Neutrophil (primary cell): ENCODE measurements around the gene ALDH3A2.

Experiments used
- H3K27ac ChIP-seq: fragments of 200-600 bp; sonication (generic); 2 replicates; pipeline ENCODE4 v1.5.1; 2016; ENCODE audit warnings: mild to moderate bottlenecking, moderate library complexity
- H3K27me3 ChIP-seq: fragments of 200-600 bp; sonication (generic); 2 replicates; pipeline ENCODE4 v1.6.0; 2016; ENCODE audit warnings: mild to moderate bottlenecking
- H3K36me3 ChIP-seq: fragments of 200-600 bp; sonication (generic); 2 replicates; pipeline ENCODE4 v1.5.1; 2017
- H3K4me1 ChIP-seq, 2 experiments: fragments of 200-600 bp in 1 of 2; sonication (generic) in 1 of 2; 1 replicate in 1 of 2; 2 replicates in 1 of 2; pipeline versions ENCODE4 v1.5.1 to v1.6.1; 2013 to 2016; ENCODE audit warnings: low read depth in 1 of 2, low read length in 1 of 2, mild to moderate bottlenecking in 1 of 2, moderate library complexity in 1 of 2; ENCODE audit not compliant: control insufficient read depth in 1 of 2, insufficient read depth in 1 of 2
- H3K4me3 ChIP-seq, 2 experiments: fragments of 200-600 bp in 1 of 2; sonication (generic) in 1 of 2; 1 replicate in 1 of 2; 2 replicates in 1 of 2; pipeline ENCODE4 v1.5.1; 2013 to 2016; ENCODE audit warnings: low read depth in 1 of 2, low read length in 1 of 2, mild to moderate bottlenecking in 1 of 2, moderate library complexity in 1 of 2
- H3K9me3 ChIP-seq: fragments of 200-600 bp; sonication (generic); 2 replicates; pipeline ENCODE4 v1.5.1; 2016
- CTCF ChIP-seq: fragments of 200-600 bp; sonication (generic); IDR thresholded peaks from 2 replicates; pipeline ENCODE4 v1.5.1; 2016; ENCODE audit warnings: antibody characterized with exemption

ALDH3A2 gene

GRCh38 chr17:19651451-19652238 is 3.1 kb downstream of the ALDH3A2 start:
- no peak overlapping the region for H3K27ac ChIP-seq
- no peak overlapping the region for H3K4me3 ChIP-seq
- H3K27me3 ChIP-seq: no peaks in the 10 kb centered on the region
- H3K36me3 ChIP-seq: peaks cover 32% of the 10 kb centered on the region
- no peak for TF ChIP-seq CTCF
- H3K4me1 ChIP-seq: peaks cover 16% of the 10 kb centered on the region in 2 experiments
- H3K9me3 ChIP-seq: no peaks in the 10 kb centered on the region

- no peak overlapping the region for H3K4me3 ChIP-seq
- peaks cover 41% of the 10 kb centered on the region for H3K36me3 ChIP-seq
- peaks cover 15% of the 10 kb centered on the region in 2 experiments for H3K4me1 ChIP-seq
- H3K27me3 ChIP-seq: no peaks in the 10 kb centered on the region
- no peak overlapping the region for H3K27ac ChIP-seq
- TF ChIP-seq CTCF: no peak
- H3K9me3 ChIP-seq: no peaks in the 10 kb centered on the region
Observed at GRCh38 chr17:19652595-19652994, 4.0 kb downstream of the ALDH3A2 start.

GRCh38 chr17:19654342-19654886 is 5.9 kb downstream of the ALDH3A2 start:
- no peak overlapping the region for H3K4me3 ChIP-seq
- peaks cover 3 to 7% of the 10 kb centered on the region in 2 experiments for H3K4me1 ChIP-seq
- H3K36me3 ChIP-seq: peaks cover 50% of the 10 kb centered on the region
- TF ChIP-seq CTCF: no peak
- H3K27me3 ChIP-seq: no peaks in the 10 kb centered on the region
- H3K27ac ChIP-seq: no peak overlapping the region
- no peaks in the 10 kb centered on the region for H3K9me3 ChIP-seq

GRCh38 chr17:19654896-19655295 is 6.3 kb downstream of the ALDH3A2 start:
- Histone ChIP-seq H3K27me3 (no peaks in the 10 kb centered on the region), H3K27ac (no peak overlapping the region), H3K4me1 (peaks cover 0 to 7% of the 10 kb centered on the region in 2 experiments), H3K9me3 (no peaks in the 10 kb centered on the region), H3K36me3 (peaks cover 51% of the 10 kb centered on the region), H3K4me3 (no peak overlapping the region)
- no peak for TF ChIP-seq CTCF

- Histone ChIP-seq H3K4me1 (peaks cover 0 to 2% of the 10 kb centered on the region in 2 experiments), H3K27ac (no peak overlapping the region), H3K36me3 (peaks cover 64% of the 10 kb centered on the region), H3K27me3 (no peaks in the 10 kb centered on the region), H3K4me3 (no peak overlapping the region), H3K9me3 (no peaks in the 10 kb centered on the region)
- TF ChIP-seq CTCF: no peak
Observed at GRCh38 chr17:19656336-19656735, 7.8 kb downstream of the ALDH3A2 start.
